GM15510 (cell line): Measurements from ENCODE around the gene MACROD2.

ENCODE experiments used
- POLR2A ChIP-seq: IDR thresholded peaks from 3 replicates; pipeline ENCODE4 v1.6.1; 2011; ENCODE audit warnings: borderline replicate concordance; ENCODE audit not compliant: insufficient read length; ENCODE audit errors: extremely low read depth

MACROD2 gene

GRCh38 chr20:15760001-15760621 lies 1764.8 kb downstream of the MACROD2 start:
- TF ChIP-seq POLR2A = no peak

- no peak for TF ChIP-seq POLR2A
Observed at GRCh38 chr20:15763366-15763765, 1768.0 kb downstream of the MACROD2 start.

- no peak for TF ChIP-seq POLR2A
Observed at GRCh38 chr20:15767586-15767985, 1772.3 kb downstream of the MACROD2 start.

DNA sequence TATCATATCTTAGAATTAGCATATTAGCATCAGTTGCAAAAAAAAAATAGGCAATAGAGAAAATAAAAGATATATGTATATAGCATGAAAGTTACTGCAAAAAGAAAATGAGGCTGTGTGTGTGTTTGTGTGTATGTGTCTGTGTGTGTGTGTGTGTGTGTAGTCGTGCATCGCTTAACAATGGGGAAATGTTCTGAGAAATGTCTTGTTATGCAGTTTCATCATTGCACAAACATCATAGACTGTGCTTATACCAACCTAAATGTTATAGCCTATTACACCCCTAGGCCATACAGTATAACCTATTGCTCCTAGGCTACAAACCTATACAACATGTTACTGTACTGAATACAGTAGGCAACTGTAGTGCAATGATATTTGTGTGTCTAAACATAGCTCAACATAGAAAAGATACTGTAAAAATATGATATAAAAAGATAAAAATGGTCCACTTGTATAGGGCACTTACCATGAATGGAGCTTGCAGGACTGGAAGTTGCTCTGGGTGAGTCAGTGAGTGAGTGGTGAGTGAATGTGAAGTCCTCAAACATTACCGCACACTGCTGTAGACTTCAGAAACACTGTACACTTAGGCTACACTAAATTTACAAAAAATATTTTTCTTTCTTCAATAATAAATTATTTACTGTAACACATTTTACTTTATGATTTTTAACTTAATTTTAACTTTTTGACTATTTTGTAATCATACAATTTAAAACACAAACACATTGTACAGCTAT lies 1772.9 kb downstream of the MACROD2 start:
- TF ChIP-seq POLR2A = no peak

DNA sequence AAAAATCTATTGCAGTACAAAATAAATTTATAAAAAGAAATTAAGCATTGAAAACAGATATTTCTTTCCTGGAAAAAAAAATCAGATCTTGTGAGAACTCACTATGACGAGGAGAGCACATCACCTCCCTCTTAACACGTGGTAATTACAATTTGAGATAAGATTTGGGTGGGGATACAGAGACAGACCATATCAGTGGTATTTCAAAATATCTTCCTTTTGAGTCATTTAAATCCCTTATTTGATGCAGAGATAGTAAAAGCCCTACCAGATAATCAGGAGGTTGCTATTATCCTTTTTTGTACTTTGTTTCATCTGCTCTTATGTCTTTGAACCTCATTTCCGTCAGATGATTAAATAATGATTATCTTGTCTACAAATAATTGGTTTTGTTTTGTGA lies 1777.5 kb downstream of the MACROD2 start:
- TF ChIP-seq POLR2A = no peak

GRCh38 chr20:15774926-15775325 lies 1779.6 kb downstream of the MACROD2 start:
- no peak for TF ChIP-seq POLR2A

- no peak for TF ChIP-seq POLR2A
Observed at GRCh38 chr20:15776770-15777466, 1781.6 kb downstream of the MACROD2 start.

- no peak for TF ChIP-seq POLR2A
Observed at GRCh38 chr20:15784020-15784419, 1788.7 kb downstream of the MACROD2 start.

- TF ChIP-seq POLR2A = no peak
Observed at GRCh38 chr20:15789079-15789478, 1793.8 kb downstream of the MACROD2 start.

DNA sequence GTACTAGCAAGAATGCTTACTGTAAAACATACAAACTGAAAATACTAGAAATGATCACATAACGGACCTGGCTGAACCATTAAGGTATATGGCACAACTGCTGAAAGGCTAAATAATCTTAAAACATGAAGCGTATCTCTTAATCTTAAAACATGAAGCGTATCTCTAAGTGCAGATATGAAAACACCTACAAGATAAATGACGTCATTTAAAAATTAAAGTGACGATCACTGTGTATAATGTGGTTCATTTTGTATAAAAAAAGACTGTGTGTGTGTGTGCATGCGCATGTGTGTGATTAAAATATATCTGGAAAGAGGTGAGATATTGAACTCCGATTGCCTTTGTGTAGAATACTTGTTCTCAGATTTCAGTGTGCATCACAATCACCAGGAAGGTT lies 1797.5 kb downstream of the MACROD2 start:
- no peak for TF ChIP-seq POLR2A

DNA sequence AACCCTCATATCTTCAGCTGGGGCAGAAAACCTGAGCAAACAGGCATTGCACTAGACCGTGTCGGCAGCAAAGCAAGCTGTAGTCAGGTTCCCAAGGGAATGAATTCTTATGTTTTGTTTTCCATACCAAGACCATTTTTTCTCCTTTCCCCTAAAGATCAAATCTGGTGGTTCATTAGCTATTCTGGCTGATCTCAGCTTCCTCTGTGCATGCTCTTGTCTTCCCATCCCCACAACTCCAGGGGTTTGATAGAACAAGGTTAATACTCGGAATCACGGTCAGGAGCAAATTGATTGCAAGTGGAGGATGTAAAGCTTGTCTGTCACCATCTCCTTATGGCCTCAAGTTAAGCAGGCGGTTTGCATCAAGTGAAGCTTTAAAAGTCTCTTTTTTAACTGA lies 1799.1 kb downstream of the MACROD2 start:
- no peak for TF ChIP-seq POLR2A

DNA sequence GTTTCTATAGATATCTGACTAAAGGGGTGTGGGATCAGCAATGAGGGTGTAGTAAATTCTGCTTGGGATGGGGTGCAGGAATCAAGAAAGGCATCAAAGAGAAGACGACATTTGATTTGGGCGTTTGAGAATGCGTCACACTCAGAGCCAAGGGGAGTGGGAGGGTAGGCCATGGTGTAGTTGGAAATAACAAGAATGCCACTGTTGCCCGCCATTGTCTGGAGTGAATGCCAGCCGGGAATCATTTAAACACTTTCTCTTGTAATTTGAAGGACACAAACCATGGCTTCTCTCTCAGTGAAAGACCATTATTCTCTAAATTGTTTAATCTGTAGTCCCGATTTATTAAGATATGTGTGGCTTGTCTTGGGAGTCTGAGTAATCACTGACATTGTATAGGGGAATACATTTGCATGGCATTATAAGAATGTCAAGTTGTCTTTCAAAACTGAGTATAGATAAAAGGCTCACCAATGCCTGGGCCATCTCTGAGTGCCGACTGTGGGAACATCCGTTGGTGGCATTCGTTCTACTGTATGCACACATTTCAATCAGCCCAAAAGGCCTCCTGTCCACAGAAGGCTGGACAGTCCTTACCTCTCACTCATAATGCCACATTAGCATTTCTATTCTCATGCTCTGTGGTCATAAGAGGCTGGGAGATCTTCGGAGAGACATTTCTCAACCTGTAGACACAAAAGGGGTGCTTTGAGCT lies 1800.1 kb downstream of the MACROD2 start:
- TF ChIP-seq POLR2A = no peak

- TF ChIP-seq POLR2A = no peak
Observed at GRCh38 chr20:15799871-15800270, 1804.6 kb downstream of the MACROD2 start.

DNA sequence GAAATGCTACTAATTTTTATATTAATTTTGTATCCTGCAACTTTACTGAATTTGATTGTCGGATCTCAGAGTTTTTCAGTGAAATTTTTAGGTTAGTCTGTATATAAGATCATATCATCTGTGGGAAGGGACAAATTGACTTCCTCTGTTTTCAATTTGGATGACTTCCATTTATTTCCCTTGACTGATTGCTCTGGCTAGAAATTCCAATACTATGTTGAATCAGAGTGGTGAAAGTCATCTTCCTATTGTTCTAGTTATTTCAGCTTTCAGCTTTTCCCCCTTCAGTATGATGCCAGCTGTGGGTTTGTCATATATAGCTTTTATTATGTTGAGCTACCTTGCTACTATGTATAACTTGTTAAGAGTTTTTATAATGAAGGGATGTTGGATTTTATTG lies 1806.7 kb downstream of the MACROD2 start:
- TF ChIP-seq POLR2A = no peak

DNA sequence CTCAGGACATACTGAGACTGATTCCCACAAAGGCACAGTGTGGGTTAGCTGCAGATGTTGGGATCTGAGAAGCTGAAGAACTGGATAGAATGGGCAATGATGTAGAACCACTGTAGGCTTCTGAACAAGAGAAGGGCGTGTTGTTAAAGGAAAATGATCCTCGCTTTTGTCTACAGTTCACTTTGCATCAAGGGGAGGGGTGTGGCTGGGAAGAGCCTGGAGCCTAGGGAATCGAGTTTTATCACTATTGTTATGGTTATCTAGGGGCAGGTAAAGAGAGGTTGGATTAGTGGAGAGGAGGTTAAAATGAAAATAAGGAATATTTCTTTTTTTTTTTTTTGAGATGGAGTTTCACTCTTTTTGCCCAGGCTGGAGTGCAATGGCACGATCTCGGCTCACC lies 1809.8 kb downstream of the MACROD2 start:
- TF ChIP-seq POLR2A = no peak
